22Rv1 (cell line): ENCODE measurements around the gene NTMT2.

ENCODE experiments used
- CTCF ChIP-seq: fragments of 450-650 bp; IDR thresholded peaks from 2 replicates; pipeline ENCODE4 v1.5.1; 2017; ENCODE audit warnings: mild to moderate bottlenecking
- ZFX ChIP-seq: fragments of 450-650 bp; IDR thresholded peaks from 2 replicates; pipeline ENCODE4 v1.6.1; 2017; ENCODE audit warnings: antibody characterized with exemption, borderline replicate concordance

GRCh38 chr1:170131450-170131849, 14.3 kb upstream of the NTMT2 start:
- TF ChIP-seq CTCF (no peak), ZFX (no peak)
